ENCODE measurements around the gene DOCK9. TPM values are rescaled to one million over a fixed set of nuclear protein-coding genes. Genes with fewer than 3 reads are reported as not detected.
"Not testable (repeated sequence)": the region's sequence is repeated elsewhere in the genome, so short reads cannot be mapped to it uniquely, and the experiment has no call there.

DOCK9 gene
- total RNA-seq, 1 donor from 2014 or later = 43.5 TPM

DNA sequence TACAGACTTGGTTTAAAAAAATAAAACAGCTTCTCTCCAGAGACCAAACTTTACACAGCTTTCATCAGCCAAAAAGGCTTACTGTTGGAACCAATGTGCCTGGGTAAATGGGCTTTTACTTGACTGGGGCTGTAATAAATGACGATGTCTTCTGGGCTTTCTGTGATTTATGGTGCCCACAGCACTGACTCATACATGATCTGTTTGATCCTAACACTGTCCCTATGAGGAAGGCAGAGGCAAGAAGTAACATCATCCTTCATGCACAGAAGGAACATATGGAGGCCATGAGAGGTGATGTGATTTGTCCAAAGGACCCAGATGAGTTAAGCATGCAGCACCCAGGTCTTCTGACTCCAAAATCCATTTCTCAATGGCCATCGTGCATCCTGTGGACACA is 77.4 kb downstream of the DOCK9 start:
- Mint-ChIP-seq H3K36me3 (ENCODE audit: low read depth) (peaks cover 63% of the 10 kb centered on the region), H3K27ac (no peak overlapping the region), H3K4me1 (peaks cover 11% of the 10 kb centered on the region), H3K27me3 (no peaks in the 10 kb centered on the region), H3K4me3 (no peak overlapping the region), H3K9me3 (peaks cover 3% of the 10 kb centered on the region)
- intact Hi-C loops (cut with micrococcal nuclease) = no loop called here
- DNase-seq = no peak

DNA sequence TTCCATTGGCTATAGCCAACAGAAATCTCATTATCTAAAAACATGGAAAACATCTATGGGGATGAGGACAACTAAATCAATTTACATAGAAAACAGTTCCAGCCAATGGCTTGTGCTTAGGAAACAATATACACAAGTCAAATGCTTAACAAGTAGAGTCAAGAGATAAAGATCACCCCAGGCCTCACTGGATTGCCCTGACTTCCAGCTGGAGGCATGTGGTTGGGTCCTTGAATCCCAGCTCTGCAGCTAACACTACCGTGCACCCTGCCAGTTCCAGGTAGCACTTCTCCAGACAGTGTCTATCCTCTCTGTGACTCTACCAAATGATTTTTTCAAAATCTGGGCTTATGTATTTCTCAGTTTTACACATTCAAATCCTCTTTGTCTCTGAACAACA is 80.2 kb downstream of the DOCK9 start:
- no peak for DNase-seq
- H3K4me1 Mint-ChIP-seq = peaks cover 6% of the 10 kb centered on the region
- intact Hi-C loops (cut with micrococcal nuclease) = no loop called here
- H3K27me3 Mint-ChIP-seq = no peaks in the 10 kb centered on the region
- H3K9me3 Mint-ChIP-seq = no peaks in the 10 kb centered on the region
- no peak overlapping the region for H3K4me3 Mint-ChIP-seq
- peaks cover 59% of the 10 kb centered on the region for H3K36me3 Mint-ChIP-seq (ENCODE audit: low read depth)
- H3K27ac Mint-ChIP-seq = no peak overlapping the region

- peaks cover 62% of the 10 kb centered on the region for H3K36me3 Mint-ChIP-seq (ENCODE audit: low read depth)
- intact Hi-C loops (cut with micrococcal nuclease) = no loop called here
- H3K27ac Mint-ChIP-seq = no peak overlapping the region
- DNase-seq = no peak
- no peaks in the 10 kb centered on the region for H3K27me3 Mint-ChIP-seq
- peaks cover 8% of the 10 kb centered on the region for H3K4me1 Mint-ChIP-seq
- H3K4me3 Mint-ChIP-seq = no peak overlapping the region
- no peaks in the 10 kb centered on the region for H3K9me3 Mint-ChIP-seq
These were observed 81.1 kb downstream of the DOCK9 start for GRCh38 chr13:98896868-98897144.

DNA sequence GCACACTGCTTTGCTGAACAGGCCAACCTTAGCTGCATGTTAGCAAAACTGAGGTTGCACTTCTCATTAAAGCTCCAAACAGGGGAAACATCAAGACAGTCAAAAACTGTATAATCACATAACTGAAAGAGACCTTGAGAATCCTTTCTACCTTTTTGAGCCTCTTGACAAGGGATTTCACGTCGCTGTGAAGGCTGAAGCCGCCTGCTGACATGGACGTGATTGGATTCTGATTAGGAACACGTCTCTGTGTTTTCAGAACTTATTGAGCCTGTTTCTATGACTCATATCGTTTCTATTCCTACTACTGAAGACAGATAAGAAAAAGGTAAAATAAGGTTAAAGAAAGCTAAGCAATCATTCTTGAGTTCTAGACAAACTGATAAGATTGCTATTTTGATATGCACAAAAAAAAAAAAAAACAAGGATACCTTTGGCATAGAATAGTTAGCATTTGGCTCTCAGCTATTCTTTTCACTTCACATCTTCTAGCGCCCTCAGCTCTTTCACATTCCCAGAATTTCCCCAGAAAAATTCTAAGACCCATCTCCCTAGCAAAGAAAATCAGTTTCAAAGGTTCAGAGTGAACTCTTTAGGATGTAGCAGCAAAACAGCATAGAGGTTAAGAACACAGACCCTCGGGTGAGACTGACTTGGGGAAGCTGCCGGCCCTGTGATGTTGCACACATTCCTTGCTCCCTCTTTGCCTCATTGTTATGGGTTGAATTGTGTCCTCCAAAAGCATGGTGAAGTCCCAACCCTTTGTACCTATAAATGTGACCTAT is 81.6 kb downstream of the DOCK9 start:
- Mint-ChIP-seq H3K4me1 (peaks cover 10% of the 10 kb centered on the region), H3K9me3 (no peaks in the 10 kb centered on the region), H3K4me3 (no peak overlapping the region), H3K36me3 (ENCODE audit: low read depth) (peaks cover 62% of the 10 kb centered on the region), H3K27ac (no peak overlapping the region), H3K27me3 (no peaks in the 10 kb centered on the region)
- DNase-seq = no peak
- intact Hi-C loops (cut with micrococcal nuclease) = no loop called here

DNA sequence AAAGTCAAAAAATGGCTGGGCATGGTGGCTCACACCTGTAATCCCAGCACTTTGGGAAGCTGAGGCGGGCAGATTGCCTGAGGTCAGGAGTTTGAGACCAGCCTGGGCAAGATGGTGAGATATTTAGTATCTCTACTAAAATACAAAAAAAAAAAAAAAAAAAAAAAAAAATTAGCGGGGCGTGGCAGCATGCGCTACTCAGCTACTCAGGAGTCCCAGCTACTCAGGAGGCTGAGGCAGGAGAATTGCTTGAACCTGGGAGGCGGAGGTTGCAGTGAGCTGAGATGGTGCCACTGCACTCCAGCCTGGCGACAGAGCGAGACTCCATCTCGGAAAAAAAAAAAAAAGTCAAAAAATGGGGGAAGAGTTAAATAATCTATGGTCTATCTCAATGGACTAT is 83.0 kb downstream of the DOCK9 start:
- H3K27ac Mint-ChIP-seq, H3K9me3 Mint-ChIP-seq, DNase-seq, H3K4me3 Mint-ChIP-seq, H3K27me3 Mint-ChIP-seq: not testable (repeated sequence)
- H3K36me3 Mint-ChIP-seq (ENCODE audit: low read depth) = peaks cover 62% of the 10 kb centered on the region
- intact Hi-C loops (cut with micrococcal nuclease) = loop anchor here (5.0 kb wide), 1 partner anchor 32 kb away; no protein-coding TSS in a partner anchor
- peaks cover 20% of the 10 kb centered on the region for H3K4me1 Mint-ChIP-seq

- H3K36me3 Mint-ChIP-seq (ENCODE audit: low read depth) = peaks cover 56% of the 10 kb centered on the region
- intact Hi-C loops (cut with micrococcal nuclease) = loop anchor here (5.0 kb wide), 1 partner anchor 34 kb away; no protein-coding TSS in a partner anchor
- no peak overlapping the region for H3K4me3 Mint-ChIP-seq
- no peak overlapping the region for H3K27ac Mint-ChIP-seq
- H3K27me3 Mint-ChIP-seq = no peaks in the 10 kb centered on the region
- peaks cover 24% of the 10 kb centered on the region for H3K4me1 Mint-ChIP-seq
- H3K9me3 Mint-ChIP-seq = no peaks in the 10 kb centered on the region
- DNase-seq = no peak
These were observed 84.5 kb downstream of the DOCK9 start for GRCh38 chr13:98893371-98893770.

GRCh38 chr13:98892821-98893220 is 85.0 kb downstream of the DOCK9 start:
- no peaks in the 10 kb centered on the region for H3K27me3 Mint-ChIP-seq
- intact Hi-C loops (cut with micrococcal nuclease) = loop anchor here (5.0 kb wide), 1 partner anchor 34 kb away; no protein-coding TSS in a partner anchor
- no peak overlapping the region for H3K27ac Mint-ChIP-seq
- peaks cover 24% of the 10 kb centered on the region for H3K4me1 Mint-ChIP-seq
- peaks cover 56% of the 10 kb centered on the region for H3K36me3 Mint-ChIP-seq (ENCODE audit: low read depth)
- H3K4me3 Mint-ChIP-seq = no peak overlapping the region
- H3K9me3 Mint-ChIP-seq = no peaks in the 10 kb centered on the region
- DNase-seq = no peak

- Mint-ChIP-seq H3K36me3 (ENCODE audit: low read depth) (peaks cover 50% of the 10 kb centered on the region), H3K9me3 (no peaks in the 10 kb centered on the region), H3K27ac (no peak overlapping the region), H3K27me3 (no peaks in the 10 kb centered on the region), H3K4me3 (no peak overlapping the region), H3K4me1 (peaks cover 23% of the 10 kb centered on the region)
- intact Hi-C loops (cut with micrococcal nuclease) = loop anchor here (5.0 kb wide), 1 partner anchor 35 kb away; no protein-coding TSS in a partner anchor
- no peak for DNase-seq
These were observed 85.8 kb downstream of the DOCK9 start for GRCh38 chr13:98892077-98892476.

DNA sequence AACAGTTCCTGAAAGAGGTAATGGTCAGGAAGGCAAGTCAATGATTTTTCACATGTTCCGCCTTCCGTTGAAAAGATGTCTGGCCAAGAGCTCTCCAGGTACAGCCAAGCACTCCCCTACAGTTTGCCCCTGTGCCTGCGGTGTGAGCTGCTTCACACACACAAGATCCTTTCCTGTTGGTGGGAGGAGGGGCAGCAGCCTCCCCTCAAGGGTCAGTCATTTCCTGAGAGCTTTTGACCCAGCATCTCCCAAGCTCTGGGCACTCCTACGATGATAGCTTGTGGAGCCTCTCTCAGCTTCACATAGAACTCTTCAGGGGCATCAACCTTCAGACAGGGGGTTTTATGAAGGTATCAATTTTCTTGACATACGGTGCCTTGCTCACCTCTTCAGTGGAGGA is 86.9 kb downstream of the DOCK9 start:
- Mint-ChIP-seq H3K4me1 (peaks cover 21% of the 10 kb centered on the region), H3K27ac (peak overlapping the region; percentile 28), H3K4me3 (no peak overlapping the region), H3K36me3 (ENCODE audit: low read depth) (peaks cover 50% of the 10 kb centered on the region), H3K27me3 (no peaks in the 10 kb centered on the region), H3K9me3 (no peaks in the 10 kb centered on the region)
- DNase-seq = no peak
- intact Hi-C loops (cut with micrococcal nuclease) = loop anchor here (1.0 to 5.0 kb wide), 4 partner anchors 16 to 136 kb away; no protein-coding TSS in a partner anchor

- Mint-ChIP-seq H3K4me3 (peak overlapping the region; percentile 18), H3K4me1 (peaks cover 20% of the 10 kb centered on the region), H3K27ac (peak overlapping the region; percentile 17), H3K36me3 (ENCODE audit: low read depth) (peaks cover 54% of the 10 kb centered on the region), H3K27me3 (no peaks in the 10 kb centered on the region), H3K9me3 (no peaks in the 10 kb centered on the region)
- intact Hi-C loops (cut with micrococcal nuclease) = loop anchor here (1.0 to 5.0 kb wide), 4 partner anchors 15 to 137 kb away; no protein-coding TSS in a partner anchor
- no peak for DNase-seq
These were observed 87.7 kb downstream of the DOCK9 start for GRCh38 chr13:98890186-98890585.

GRCh38 chr13:98889419-98890085 is 88.3 kb downstream of the DOCK9 start:
- Mint-ChIP-seq H3K27ac (peak overlapping the region; percentile 15), H3K9me3 (no peaks in the 10 kb centered on the region), H3K4me3 (no peak overlapping the region), H3K4me1 (peaks cover 20% of the 10 kb centered on the region), H3K27me3 (no peaks in the 10 kb centered on the region), H3K36me3 (ENCODE audit: low read depth) (peaks cover 57% of the 10 kb centered on the region)
- DNase-seq = no peak
- intact Hi-C loops (cut with micrococcal nuclease) = loop anchor here (1.0 to 5.0 kb wide), 4 partner anchors 14 to 137 kb away; no protein-coding TSS in a partner anchor

DNA sequence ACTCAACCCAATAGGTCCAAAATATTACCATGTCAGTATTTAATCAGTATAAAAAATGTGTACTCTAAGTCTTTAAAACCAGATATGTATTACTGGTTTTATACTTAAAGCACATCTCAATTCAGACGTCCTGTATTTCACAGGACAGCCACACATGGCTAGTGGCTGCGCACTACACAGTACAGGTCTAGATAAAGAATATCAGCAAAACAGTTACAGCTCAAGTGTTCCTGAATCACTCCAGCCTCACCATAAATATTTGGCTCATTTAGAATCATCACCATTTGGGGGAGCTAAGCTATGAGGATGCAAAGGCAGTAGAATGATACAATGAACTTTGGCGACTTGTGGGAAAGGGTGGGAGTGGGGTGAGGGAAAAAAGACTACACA is 89.0 kb downstream of the DOCK9 start:
- no peak for DNase-seq
- no peak overlapping the region for H3K4me3 Mint-ChIP-seq
- peaks cover 20% of the 10 kb centered on the region for H3K4me1 Mint-ChIP-seq
- H3K9me3 Mint-ChIP-seq = no peaks in the 10 kb centered on the region
- no peaks in the 10 kb centered on the region for H3K27me3 Mint-ChIP-seq
- intact Hi-C loops (cut with micrococcal nuclease) = no loop called here
- peaks cover 64% of the 10 kb centered on the region for H3K36me3 Mint-ChIP-seq (ENCODE audit: low read depth)
- no peak overlapping the region for H3K27ac Mint-ChIP-seq

- peaks cover 65% of the 10 kb centered on the region for H3K36me3 Mint-ChIP-seq (ENCODE audit: low read depth)
- intact Hi-C loops (cut with micrococcal nuclease) = no loop called here
These were observed 89.5 kb downstream of the DOCK9 start for GRCh38 chr13:98888222-98888889.

More at GRCh38 chr13:98888222-98888889, 89.5 kb downstream of the DOCK9 start:
- H3K4me1 Mint-ChIP-seq = peaks cover 20% of the 10 kb centered on the region
- H3K9me3 Mint-ChIP-seq = no peaks in the 10 kb centered on the region
- no peaks in the 10 kb centered on the region for H3K27me3 Mint-ChIP-seq
- H3K27ac Mint-ChIP-seq = no peak overlapping the region
- H3K4me3 Mint-ChIP-seq = no peak overlapping the region
- no peak for DNase-seq
